Neural cell (in vitro differentiated cells): ENCODE data around the gene SGMS2. TPM values are rescaled to one million over a fixed set of nuclear protein-coding genes. Genes with fewer than 3 reads are reported as not detected.

Experiments
- H2AFZ ChIP-seq: fragments of 200-600, 300-800 bp; sonication (generic), shearing (Covaris generic); 2 replicates; pipeline ENCODE4 v1.6.0; 2014; ENCODE audit warnings: low read depth, mild to moderate bottlenecking, antibody characterized with exemption, low read length, moderate library complexity
- H3F3A ChIP-seq: fragments of 200-600 bp; shearing (Covaris generic); 2 replicates; pipeline ENCODE4 v1.6.1; 2016; ENCODE audit warnings: mild to moderate bottlenecking, moderate library complexity, mixed read lengths, antibody characterized with exemption, low read length; ENCODE audit not compliant: insufficient read depth, poor library complexity, severe bottlenecking
- H3K27ac ChIP-seq: fragments of 200-600, 300-800 bp; sonication (generic), shearing (Covaris generic); 2 replicates; pipeline ENCODE4 v1.5.1; 2014; ENCODE audit warnings: mild to moderate bottlenecking, low read length, moderate library complexity
- H3K27me3 ChIP-seq: fragments of 300-800, 200-600 bp; sonication (generic), shearing (Covaris generic); 2 replicates; pipeline ENCODE4 v1.6.0; 2014; ENCODE audit warnings: mild to moderate bottlenecking, low read depth, low read length, moderate library complexity; ENCODE audit not compliant: insufficient read depth
- H3K36me3 ChIP-seq: fragments of 300-800, 200-600 bp; sonication (generic), shearing (Covaris generic); 2 replicates; pipeline ENCODE4 v1.5.1; 2014; ENCODE audit warnings: mild to moderate bottlenecking, antibody characterized with exemption, low read length, moderate library complexity; ENCODE audit not compliant: insufficient read depth
- H3K4me2 ChIP-seq: fragments of 300-800, 200-600 bp; sonication (generic), shearing (Covaris generic); 2 replicates; pipeline ENCODE4 v1.6.0; 2014; ENCODE audit warnings: mild to moderate bottlenecking, low read length
- H3K4me3 ChIP-seq: fragments of 300-800, 200-600 bp; sonication (generic), shearing (Covaris generic); 2 replicates; pipeline ENCODE4 v1.5.1; 2014; ENCODE audit warnings: mild to moderate bottlenecking, low read length, moderate library complexity
- H3K79me2 ChIP-seq: fragments of 200-600 bp; shearing (Covaris generic); replicated peaks from 2 replicates; pipeline ENCODE4 v1.6.0; 2014; ENCODE audit warnings: mild to moderate bottlenecking, low read length, moderate library complexity; ENCODE audit not compliant: insufficient read depth
- H3K9ac ChIP-seq: fragments of 300-800, 200-600 bp; sonication (generic), shearing (Covaris generic); 2 replicates; pipeline ENCODE4 v1.6.1; 2016; ENCODE audit warnings: mild to moderate bottlenecking, low read length, mixed read lengths
- H3K9me2 ChIP-seq: fragments of 200-600 bp; shearing (Covaris generic); 2 replicates; pipeline ENCODE4 v1.6.1; 2016; ENCODE audit warnings: mild to moderate bottlenecking, low read length, mixed read lengths; ENCODE audit not compliant: insufficient read depth
- H3K9me3 ChIP-seq: fragments of 200-600, 300-800 bp; sonication (generic), shearing (Covaris generic); 2 replicates; pipeline ENCODE4 v1.6.1; 2016; ENCODE audit warnings: mild to moderate bottlenecking, mixed run types, low read length, moderate library complexity, mixed read lengths
- H4K20me1 ChIP-seq: fragments of 200-600 bp; shearing (Covaris generic); 2 replicates; pipeline ENCODE4 v1.6.1; 2016; ENCODE audit warnings: mild to moderate bottlenecking, mixed run types; ENCODE audit not compliant: insufficient read depth
- CTCF ChIP-seq: fragments of 450-650 bp; IDR thresholded peaks from 2 replicates; pipeline ENCODE4 v1.5.1; 2014; ENCODE audit warnings: antibody characterized with exemption, mild to moderate bottlenecking, moderate library complexity; ENCODE audit not compliant: poor library complexity, severe bottlenecking
- EP300 ChIP-seq: fragments of 450-650 bp; conservative IDR thresholded peaks from 2 replicates; pipeline ENCODE4 v1.6.1; 2014; ENCODE audit warnings: antibody characterized with exemption, mild to moderate bottlenecking, moderate library complexity; ENCODE audit not compliant: poor library complexity, severe bottlenecking
- MXI1 ChIP-seq: fragments of 450-650 bp; conservative IDR thresholded peaks from 2 replicates; pipeline ENCODE4 v1.6.1; 2014; ENCODE audit warnings: antibody characterized with exemption, mild to moderate bottlenecking; ENCODE audit not compliant: poor library complexity, severe bottlenecking
- POLR2AphosphoS5 ChIP-seq: IDR thresholded peaks from 2 replicates; pipeline ENCODE4 v1.6.1; 2012
- RAD21 ChIP-seq: fragments of 450-650 bp; conservative IDR thresholded peaks from 2 replicates; pipeline ENCODE4 v1.6.1; 2014; ENCODE audit warnings: antibody characterized with exemption, mild to moderate bottlenecking, moderate library complexity
- REST ChIP-seq: IDR thresholded peaks from 2 replicates; pipeline ENCODE4 v1.6.1; 2012; ENCODE audit warnings: borderline replicate concordance
- TAF1 ChIP-seq: IDR thresholded peaks from 2 replicates; pipeline ENCODE4 v1.6.1; 2012; ENCODE audit warnings: low read depth
- polyA plus RNA-seq: library from polyadenylated mRNA; depleted of rRNA; stranded (reverse); fragments of >200 nt; gene quantifications from 2 replicates; pipeline ENCODE4 v1.2.3, GENCODE V29; 2014

The SGMS2 gene
- polyA plus RNA-seq, 1 donor from 2014 or later, result 0.15 TPM

GRCh38 chr4:107863850-107864371 is 39.2 kb downstream of the SGMS2 start:
- H3K9me2 ChIP-seq, result no peaks in the 10 kb centered on the region
- no peak for TF ChIP-seq POLR2AphosphoS5
- no peak for TF ChIP-seq CTCF
- no peak for TF ChIP-seq REST
- TF ChIP-seq RAD21, result no peak
- no peak for TF ChIP-seq TAF1
- no peak for TF ChIP-seq MXI1
- no peaks in the 10 kb centered on the region for H4K20me1 ChIP-seq
- no peaks in the 10 kb centered on the region for H3F3A ChIP-seq
- H3K27me3 ChIP-seq, result no peaks in the 10 kb centered on the region
- no peak overlapping the region for H3K4me2 ChIP-seq
- no peaks in the 10 kb centered on the region for H3K36me3 ChIP-seq
- no peak overlapping the region for H3K9ac ChIP-seq
- no peaks in the 10 kb centered on the region for H3K9me3 ChIP-seq
- H3K79me2 ChIP-seq, result no peaks in the 10 kb centered on the region
- no peak overlapping the region for H3K27ac ChIP-seq
- H2AFZ ChIP-seq, result no peak overlapping the region
- no peak overlapping the region for H3K4me3 ChIP-seq

- Histone ChIP-seq H3K27me3 (no peaks in the 10 kb centered on the region), H3K9me3 (no peaks in the 10 kb centered on the region), H3K9ac (no peak overlapping the region), H2AFZ (no peak overlapping the region), H3K4me3 (no peak overlapping the region), H3K4me2 (no peak overlapping the region), H3K36me3 (no peaks in the 10 kb centered on the region), H3K9me2 (no peaks in the 10 kb centered on the region), H3F3A (no peaks in the 10 kb centered on the region), H4K20me1 (no peaks in the 10 kb centered on the region), H3K27ac (no peak overlapping the region), H3K79me2 (no peaks in the 10 kb centered on the region)
- TF ChIP-seq TAF1, result no peak
- no peak for TF ChIP-seq REST
- no peak for TF ChIP-seq EP300
- no peak for TF ChIP-seq RAD21
Observed at GRCh38 chr4:107866726-107867125, 42.0 kb downstream of the SGMS2 start.
